Ovary (tissue), 3 donors: ENCODE data around the gene ZNF664.

Experiments
- EP300 ChIP-seq: sonication (generic); formaldehyde crosslinking; IDR thresholded peaks from one replicate; pipeline ENCODE4 v1.6.1; 2017; ENCODE audit warnings: antibody characterized with exemption
- POLR2A ChIP-seq: fragments of 450-650 bp; IDR thresholded peaks from one replicate; pipeline ENCODE4 v1.6.1; 2017; ENCODE audit warnings: antibody characterized with exemption, mild to moderate bottlenecking, moderate library complexity
- TF ChIP-seq, protein P1 (sequence below), 3 donors: fragments of 450-650 bp in 2 of 3; fragments of 200-600 bp in 1 of 3; IDR thresholded peaks; one replicate each; pipeline versions ENCODE4 v1.5.1 to v1.8.0; 2016 to 2022; ENCODE audit warnings: antibody characterized with exemption in 3 of 3, mild to moderate bottlenecking in 1 of 3
- donor health status: DM: no; HTN: no; CAD: no.

DNA sequence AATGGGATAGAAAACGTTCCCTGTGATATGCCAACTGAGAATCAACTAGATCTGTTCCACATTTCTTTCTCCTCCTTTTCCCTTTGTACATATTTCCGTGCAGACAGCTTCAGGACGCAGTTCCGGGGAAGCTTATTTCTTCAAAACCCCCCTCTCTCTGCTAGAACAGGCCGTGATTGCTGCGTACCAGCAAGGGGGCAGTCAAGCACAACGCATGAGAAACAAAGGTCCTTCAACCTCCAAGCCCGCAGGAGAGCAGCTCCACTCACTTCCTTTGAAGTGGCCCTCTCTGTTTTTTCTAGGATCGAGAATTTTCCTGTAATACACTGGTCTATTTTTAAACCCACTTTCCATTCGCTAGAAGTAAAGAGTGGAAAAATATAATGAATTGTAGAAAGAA is 80.8 kb downstream of the ZNF664 start:
- TF ChIP-seq, protein P1, sequence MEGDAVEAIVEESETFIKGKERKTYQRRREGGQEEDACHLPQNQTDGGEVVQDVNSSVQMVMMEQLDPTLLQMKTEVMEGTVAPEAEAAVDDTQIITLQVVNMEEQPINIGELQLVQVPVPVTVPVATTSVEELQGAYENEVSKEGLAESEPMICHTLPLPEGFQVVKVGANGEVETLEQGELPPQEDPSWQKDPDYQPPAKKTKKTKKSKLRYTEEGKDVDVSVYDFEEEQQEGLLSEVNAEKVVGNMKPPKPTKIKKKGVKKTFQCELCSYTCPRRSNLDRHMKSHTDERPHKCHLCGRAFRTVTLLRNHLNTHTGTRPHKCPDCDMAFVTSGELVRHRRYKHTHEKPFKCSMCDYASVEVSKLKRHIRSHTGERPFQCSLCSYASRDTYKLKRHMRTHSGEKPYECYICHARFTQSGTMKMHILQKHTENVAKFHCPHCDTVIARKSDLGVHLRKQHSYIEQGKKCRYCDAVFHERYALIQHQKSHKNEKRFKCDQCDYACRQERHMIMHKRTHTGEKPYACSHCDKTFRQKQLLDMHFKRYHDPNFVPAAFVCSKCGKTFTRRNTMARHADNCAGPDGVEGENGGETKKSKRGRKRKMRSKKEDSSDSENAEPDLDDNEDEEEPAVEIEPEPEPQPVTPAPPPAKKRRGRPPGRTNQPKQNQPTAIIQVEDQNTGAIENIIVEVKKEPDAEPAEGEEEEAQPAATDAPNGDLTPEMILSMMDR (IDR thresholded peaks at IDR 0.05) = peak; percentile 39 to 81 (median 78)
- TF ChIP-seq POLR2A (no peak), EP300 (no peak)
